ENCODE results near the gene PSMD9. TPM values are rescaled to one million over a fixed set of nuclear protein-coding genes. Genes with fewer than 3 reads are reported as not detected.

PSMD9 gene
- total RNA-seq, 2 experiments from 2014 or later, result 48.6 to 50.7 TPM

DNA sequence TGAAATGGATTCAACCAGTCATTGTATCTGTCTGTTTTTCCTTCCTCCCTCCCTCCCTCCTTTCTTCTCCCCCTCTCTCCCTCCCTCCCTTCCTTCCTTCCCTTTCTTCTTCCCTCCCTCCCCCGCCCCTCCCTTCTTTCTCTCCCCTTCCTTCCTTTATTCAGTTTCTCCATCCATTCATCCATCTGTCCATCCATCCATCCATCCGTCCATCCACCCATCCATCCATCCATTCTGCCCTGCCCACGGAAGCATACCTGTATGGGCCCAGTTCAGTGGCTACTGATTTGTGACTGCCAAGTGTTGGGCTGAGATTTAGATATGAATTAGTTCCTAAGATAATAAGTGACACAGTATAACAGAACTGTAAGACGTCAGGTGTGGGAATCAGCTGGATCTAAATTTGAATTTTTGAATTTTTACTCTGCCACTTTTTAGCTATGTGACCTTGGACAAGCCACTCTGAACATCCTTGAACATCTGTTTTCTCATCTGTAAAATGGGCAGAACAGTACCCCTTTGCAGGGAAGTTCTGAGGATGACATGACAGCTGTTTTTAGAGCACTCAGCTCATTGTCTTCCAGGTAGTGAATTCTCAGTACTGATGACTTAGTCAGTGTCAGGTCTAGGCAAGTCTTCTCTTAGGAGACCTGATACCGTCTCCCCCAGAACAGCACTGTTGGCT is 72.7 kb downstream of the PSMD9 start:
- H3K4me1 Mint-ChIP-seq (ENCODE audit: low read depth), result no peaks in the 10 kb centered on the region
- ChIA-PET POLR2A (interaction anchor here (0.8 to 1.1 kb wide), 3 partner anchors 15 to 172 kb away, joined by 3 read pairs; no protein-coding TSS in a partner anchor), CTCF (interaction anchor here (0.7 kb wide), 1 partner anchor 46 kb away, joined by 3 read pairs; no protein-coding TSS in a partner anchor)
- no peak for TF ChIP-seq CTCF (IDR thresholded peaks at IDR 0.05)
- DNase-seq (no peak), ATAC-seq (no peak)
- H3K36me3 Mint-ChIP-seq (ENCODE audit: low read depth), result no peaks in the 10 kb centered on the region
- H3K27ac Mint-ChIP-seq, result no peak overlapping the region
- H3K27me3 Mint-ChIP-seq, result no peaks in the 10 kb centered on the region
- H3K4me3 Mint-ChIP-seq, result no peak overlapping the region
- intact Hi-C loops (cut with micrococcal nuclease), result no loop called here
- H3K9me3 Mint-ChIP-seq, result no peaks in the 10 kb centered on the region

- POLR2A ChIA-PET, result no interaction called here
- H3K4me1 Mint-ChIP-seq (ENCODE audit: low read depth), result no peaks in the 10 kb centered on the region
- CTCF ChIA-PET, result interaction anchor here (1.1 kb wide), 1 partner anchor 20 kb away, joined by 4 read pairs; no protein-coding TSS in a partner anchor
- intact Hi-C loops (cut with micrococcal nuclease), result no loop called here
- no peaks in the 10 kb centered on the region for H3K27me3 Mint-ChIP-seq
- DNase-seq (no peak), ATAC-seq (no peak)
- no peak overlapping the region for H3K4me3 Mint-ChIP-seq
- H3K36me3 Mint-ChIP-seq (ENCODE audit: low read depth), result no peaks in the 10 kb centered on the region
- no peaks in the 10 kb centered on the region for H3K9me3 Mint-ChIP-seq
- no peak overlapping the region for H3K27ac Mint-ChIP-seq
- no peak for TF ChIP-seq CTCF (IDR thresholded peaks at IDR 0.05)
Measured at GRCh38 chr12:121963341-121964018, 74.9 kb downstream of the PSMD9 start.

DNA sequence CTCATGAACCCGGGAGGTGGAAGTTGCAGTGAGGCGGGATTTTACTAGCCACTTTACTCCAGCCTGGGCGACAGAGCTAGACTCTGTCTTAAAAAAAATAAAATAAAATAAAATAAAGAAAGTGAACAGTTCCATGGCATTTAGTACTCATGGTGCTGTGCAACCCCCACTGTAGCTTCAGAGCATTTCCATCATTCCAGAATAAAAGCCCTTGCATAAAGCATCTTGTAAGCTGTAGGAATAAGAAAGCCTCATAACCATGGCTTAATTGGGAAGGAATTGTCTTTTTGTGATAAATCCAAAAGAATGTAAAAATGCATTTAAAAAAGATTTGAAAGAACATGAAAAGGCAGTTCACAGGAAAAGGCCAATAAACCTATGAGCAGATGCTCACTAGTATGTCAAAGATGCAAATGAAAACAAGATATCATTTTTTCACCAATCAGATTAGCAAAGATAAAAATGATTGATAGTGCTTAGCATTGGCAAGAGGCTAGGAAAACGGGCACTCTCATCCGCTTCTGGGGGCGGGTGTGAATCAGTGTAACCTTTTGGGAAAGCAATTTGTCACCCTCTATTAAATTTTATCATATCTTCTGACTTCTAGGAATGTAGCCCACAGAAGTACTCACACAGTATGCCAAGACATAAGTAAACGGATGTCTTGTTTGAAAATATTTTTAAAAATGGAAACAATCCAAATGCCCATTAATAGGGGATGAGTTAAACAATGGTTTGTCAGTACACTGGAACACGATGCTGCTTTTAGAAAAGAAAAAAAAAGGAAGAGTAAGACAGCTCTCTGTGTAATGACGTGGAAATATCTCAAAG is 76.4 kb downstream of the PSMD9 start:
- H3K4me3 Mint-ChIP-seq, result no peak overlapping the region
- H3K27me3 Mint-ChIP-seq, result no peaks in the 10 kb centered on the region
- no peak overlapping the region for H3K27ac Mint-ChIP-seq
- no peaks in the 10 kb centered on the region for H3K4me1 Mint-ChIP-seq (ENCODE audit: low read depth)
- no peaks in the 10 kb centered on the region for H3K9me3 Mint-ChIP-seq
- ATAC-seq (no peak), DNase-seq (no peak)
- H3K36me3 Mint-ChIP-seq (ENCODE audit: low read depth), result no peaks in the 10 kb centered on the region
- POLR2A ChIA-PET, result interaction anchor here (0.8 kb wide), 1 partner anchor 26 kb away, joined by 3 read pairs; no protein-coding TSS in a partner anchor
- TF ChIP-seq CTCF (IDR thresholded peaks at IDR 0.05), result no peak
- CTCF ChIA-PET, result interaction anchor here (1.1 kb wide), 1 partner anchor 18 kb away, joined by 4 read pairs; no protein-coding TSS in a partner anchor
- intact Hi-C loops (cut with micrococcal nuclease), result no loop called here

GRCh38 chr12:121966959-121967358 is 78.4 kb downstream of the PSMD9 start:
- peaks cover under 1% of the 10 kb centered on the region for H3K9me3 Mint-ChIP-seq
- H3K27me3 Mint-ChIP-seq, result no peaks in the 10 kb centered on the region
- intact Hi-C loops (cut with micrococcal nuclease), result no loop called here
- H3K36me3 Mint-ChIP-seq (ENCODE audit: low read depth), result no peaks in the 10 kb centered on the region
- POLR2A ChIA-PET, result no interaction called here
- no peaks in the 10 kb centered on the region for H3K4me1 Mint-ChIP-seq (ENCODE audit: low read depth)
- H3K27ac Mint-ChIP-seq, result no peak overlapping the region
- no peak for DNase-seq
- TF ChIP-seq CTCF (IDR thresholded peaks at IDR 0.05), result no peak
- CTCF ChIA-PET, result no interaction called here
- no peak overlapping the region for H3K4me3 Mint-ChIP-seq
- ATAC-seq, result no peak

Other genes with a start within 250 kb of the PSMD9 start
- 1 to 10 TPM in 1 of 2 experiments, under 1 TPM in 1; 0.51 to 1.1 TPM for gene MORN3, start 219.1 kb upstream of the PSMD9 start, total RNA-seq
- 10 to 100 TPM; 11.7 to 12.7 TPM for gene TMEM120B, start 176.0 kb upstream of the PSMD9 start, total RNA-seq
- gene RHOF, start 95.1 kb upstream of the PSMD9 start, total RNA-seq, result 100 to 1,000 TPM; 108 to 116 TPM
- 10 to 100 TPM; 13.3 TPM for gene SETD1B, start 84.8 kb upstream of the PSMD9 start, total RNA-seq
- gene HPD, start 29.9 kb upstream of the PSMD9 start, total RNA-seq, result not detected
- gene CFAP251, start 29.8 kb downstream of the PSMD9 start, total RNA-seq, result 1 to 10 TPM; 2.0 to 2.9 TPM
- gene BCL7A, start 133.1 kb downstream of the PSMD9 start, total RNA-seq, result 1 to 10 TPM; 6.7 to 7.3 TPM
- 10 to 100 TPM; 26.0 to 28.7 TPM for gene MLXIP, start 190.0 kb downstream of the PSMD9 start, total RNA-seq

All from activated CD8-positive, alpha-beta T cell treated with anti-CD3 and anti-CD28 coated beads for 36 hours (primary cell).